Pancreas (tissue), 10 donors: Measurements from ENCODE around the gene SPTB. TPM values are rescaled to one million over a fixed set of nuclear protein-coding genes. Genes with fewer than 3 reads are reported as not detected.

Source experiments
- ATAC-seq, 4 donors: fragments of 200-7000 bp; cut with Tn5 transposase; one replicate each; pipeline versions ENCODE4 v1.8.0 to v1.9.1; 2020; ENCODE audit warnings: mild to moderate bottlenecking in 4 of 4, moderate library complexity in 4 of 4
- DNase-seq, 6 donors: peaks; one replicate each; pipeline ENCODE4 v3.0.0-alpha.2; 2020
- FAIRE-seq: peaks from 2 replicates; lab custom pipeline; 2012; peaks lifted over from hg19 to GRCh38; lab: Jason Lieb, UNC
- H3K27ac ChIP-seq, 4 donors: fragments of 200-600 bp; sonication (generic); 1 replicate in 3 of 4; 2 replicates in 1 of 4; pipeline versions ENCODE4 v1.5.0 to v1.8.0; 2020
- H3K27me3 ChIP-seq, 4 donors: fragments of 200-600 bp; one replicate each; pipeline ENCODE4 v1.8.0; 2021
- H3K36me3 ChIP-seq, 3 donors: fragments of 200-600 bp; sonication (generic) in 1 of 3; one replicate each; pipeline versions ENCODE4 v1.5.0 to v1.8.0; 2020 to 2021
- H3K4me1 ChIP-seq, 3 donors: fragments of 200-600 bp; one replicate each; pipeline ENCODE4 v1.8.0; 2021
- H3K4me3 ChIP-seq, 4 donors: fragments of 200-600 bp; sonication (generic) in 2 of 4; one replicate each; pipeline versions ENCODE4 v1.5.0 to v1.8.0; 2020 to 2021
- H3K9me3 ChIP-seq, 4 donors: fragments of 200-600 bp; one replicate each; pipeline ENCODE4 v1.8.0; 2021
- WGBS, 2 donors: extraction: QIAGEN DNeasy Blood & Tissue Kit; methylation state at CpG; one replicate each; pipeline ENCODE4 v1.1.7; 2013; 5-methylcytosine and 5-hydroxymethylcytosine counted together
- intact Hi-C, 3 donors: fragments of 100-400 bp; cut with DNase I; formaldehyde crosslinking; loops; one replicate each; pipeline versions ENCODE4 v1.11.1 to v1.14.2; 2022
- polyA plus RNA-seq, 2 donors: library from polyadenylated mRNA; stranded (reverse); fragments of 200-250 nt; gene quantifications; one replicate each; pipeline ENCODE4 v1.2.3, GENCODE V29; 2013
- total RNA-seq, 6 donors: library from RNA; stranded (reverse); fragmentation: NEBNext Ultra II Directional in 4 of 6; extraction: Animal tissue kit (Norgen Biotek cat#: 25700) in 4 of 6; gene quantifications; one replicate each; pipeline versions ENCODE4 v1.2.1 to v1.2.4, GENCODE V29; 2021 to 2023
- TF ChIP-seq, protein P1 (sequence below), 4 donors: fragments of 200-600 bp; sonication (generic) in 3 of 4; IDR thresholded peaks; one replicate each; pipeline versions ENCODE4 v1.5.0 to v1.8.0; 2021; ENCODE audit warnings: antibody characterized with exemption in 4 of 4
- donor health status: healthy with polysubstance abuse.
- donor health status: DM: no; HTN: no; CAD: no; lungs with moderate emphysema.
- donor health status: DM: no; HTN: no; CAD: no.
- donor health status: control.
- donor health status: control.
- donor health status: Bipolar disorder and iron deficiency.
- donor health status: DM: yes; HTN: yes; CAD: no.
- donor health status: DM: no; HTN: no; CAD: no.
- donor health status: DM: no; HTN: no; CAD: no.
- donor health status: DM: yes; HTN: yes; CAD: no.

The SPTB gene
- total and polyA plus RNA-seq, 8 donors = 0.73 to 6.5 (median 2.8) TPM

DNA sequence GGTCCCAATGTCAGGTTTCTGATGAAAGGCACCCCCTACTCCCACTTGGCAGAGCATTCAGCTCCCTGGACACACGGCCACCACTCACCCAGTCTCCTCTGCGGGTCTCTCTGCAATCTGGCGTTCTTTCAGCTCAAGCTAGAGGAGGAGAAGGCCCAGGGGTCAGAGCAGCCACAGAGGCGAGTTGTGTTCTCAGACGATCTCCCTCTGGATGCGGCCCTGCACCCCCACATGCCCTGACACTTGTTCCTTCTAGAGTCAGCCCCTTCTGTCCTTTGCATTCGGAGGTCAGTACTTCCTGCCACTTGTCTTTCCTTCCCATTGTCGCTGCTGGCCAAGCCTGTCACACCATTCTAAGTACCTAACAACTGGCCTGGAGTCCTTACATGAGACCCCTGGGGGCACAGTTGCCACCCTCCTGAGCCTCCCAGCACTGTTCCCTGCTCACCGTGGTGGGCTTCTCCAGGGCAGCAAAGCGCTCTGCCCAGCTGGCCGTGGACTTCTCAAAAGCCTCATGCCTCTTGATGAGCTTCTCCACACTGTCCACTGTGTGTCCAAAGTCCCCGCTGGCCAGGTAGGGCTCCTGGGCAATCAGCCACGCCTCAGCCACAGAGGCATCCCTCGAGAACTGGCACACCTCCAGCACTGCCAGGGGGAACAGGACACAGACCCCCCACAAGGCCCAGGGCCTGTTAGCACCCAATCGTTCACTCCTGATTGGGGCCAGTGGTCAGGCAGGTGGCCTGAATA, 112.3 kb downstream of the SPTB start:
- Histone ChIP-seq H3K9me3 (no peaks in the 10 kb centered on the region), H3K4me3 (no peak overlapping the region), H3K27me3 (no peaks in the 10 kb centered on the region), H3K27ac (no peak overlapping the region), H3K4me1 (peaks cover 2 to 15% (median 3%) of the 10 kb centered on the region in 3 donors), H3K36me3 (no peaks in the 10 kb centered on the region)
- TF ChIP-seq, protein P1, sequence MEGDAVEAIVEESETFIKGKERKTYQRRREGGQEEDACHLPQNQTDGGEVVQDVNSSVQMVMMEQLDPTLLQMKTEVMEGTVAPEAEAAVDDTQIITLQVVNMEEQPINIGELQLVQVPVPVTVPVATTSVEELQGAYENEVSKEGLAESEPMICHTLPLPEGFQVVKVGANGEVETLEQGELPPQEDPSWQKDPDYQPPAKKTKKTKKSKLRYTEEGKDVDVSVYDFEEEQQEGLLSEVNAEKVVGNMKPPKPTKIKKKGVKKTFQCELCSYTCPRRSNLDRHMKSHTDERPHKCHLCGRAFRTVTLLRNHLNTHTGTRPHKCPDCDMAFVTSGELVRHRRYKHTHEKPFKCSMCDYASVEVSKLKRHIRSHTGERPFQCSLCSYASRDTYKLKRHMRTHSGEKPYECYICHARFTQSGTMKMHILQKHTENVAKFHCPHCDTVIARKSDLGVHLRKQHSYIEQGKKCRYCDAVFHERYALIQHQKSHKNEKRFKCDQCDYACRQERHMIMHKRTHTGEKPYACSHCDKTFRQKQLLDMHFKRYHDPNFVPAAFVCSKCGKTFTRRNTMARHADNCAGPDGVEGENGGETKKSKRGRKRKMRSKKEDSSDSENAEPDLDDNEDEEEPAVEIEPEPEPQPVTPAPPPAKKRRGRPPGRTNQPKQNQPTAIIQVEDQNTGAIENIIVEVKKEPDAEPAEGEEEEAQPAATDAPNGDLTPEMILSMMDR (IDR thresholded peaks at IDR 0.05) = no peak
- WGBS, 2 donors = 70 to 72% methylated on average over 15 of the region's 15 CpGs
- ATAC-seq (no peak), FAIRE-seq (no peak), DNase-seq (no peak)
- intact Hi-C loops = loop anchor here in 2 of 3 donors (5.0 to 10.0 kb wide), 2 partner anchors 93 to 95 kb away; no protein-coding TSS in a partner anchor

DNA sequence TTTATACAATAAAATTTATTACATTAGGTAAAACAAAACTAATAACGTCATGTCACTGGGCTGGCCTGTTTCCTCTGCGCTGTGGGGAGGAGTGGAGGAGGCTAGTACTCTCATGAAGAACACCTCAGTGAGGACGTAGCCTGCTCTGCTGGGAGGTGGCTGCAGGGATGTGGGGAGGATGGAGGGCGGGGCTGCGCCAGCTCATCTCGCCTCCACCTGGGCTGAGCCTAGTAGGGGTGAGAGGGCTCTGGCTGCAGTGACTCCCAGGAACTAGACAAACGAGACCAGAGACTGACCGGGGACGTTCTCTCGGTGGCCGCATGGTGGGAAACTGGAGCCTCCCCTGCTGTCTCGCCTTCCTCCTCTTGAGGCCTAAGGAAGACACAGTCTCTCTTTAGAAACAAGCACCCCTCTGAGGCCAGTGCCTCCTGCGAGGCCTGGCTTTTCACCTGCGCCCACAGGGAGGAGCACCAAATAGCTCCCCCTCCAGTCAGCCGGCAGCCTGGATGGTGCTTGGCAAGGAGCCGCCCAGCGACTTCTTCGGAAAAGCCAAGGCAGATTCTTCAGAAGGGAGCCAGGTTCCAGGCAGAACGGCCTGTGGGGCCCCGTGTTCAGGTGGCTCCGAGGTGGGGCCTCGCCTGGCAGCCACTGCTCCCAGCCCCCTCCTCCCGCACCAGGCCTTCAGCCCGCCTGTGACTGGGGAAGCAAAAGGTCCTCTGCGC, 113.1 kb downstream of the SPTB start:
- H3K27me3 ChIP-seq = no peaks in the 10 kb centered on the region
- FAIRE-seq (no peak), DNase-seq (peak in 2 of 6 donors; percentile 54 to 56), ATAC-seq (no peak)
- H3K4me3 ChIP-seq = no peak overlapping the region
- no peaks in the 10 kb centered on the region for H3K9me3 ChIP-seq
- H3K27ac ChIP-seq = no peak overlapping the region
- intact Hi-C loops = loop anchor here in 2 of 3 donors (5.0 to 10.0 kb wide), 2 partner anchors 92 to 94 kb away; no protein-coding TSS in a partner anchor
- WGBS, 2 donors = 86 to 87% methylated on average over 25 of the region's 25 CpGs
- TF ChIP-seq, protein P1 (IDR thresholded peaks at IDR 0.05) = no peak
- H3K4me1 ChIP-seq = peaks cover 9 to 23% (median 11%) of the 10 kb centered on the region in 3 donors
- no peaks in the 10 kb centered on the region for H3K36me3 ChIP-seq

DNA sequence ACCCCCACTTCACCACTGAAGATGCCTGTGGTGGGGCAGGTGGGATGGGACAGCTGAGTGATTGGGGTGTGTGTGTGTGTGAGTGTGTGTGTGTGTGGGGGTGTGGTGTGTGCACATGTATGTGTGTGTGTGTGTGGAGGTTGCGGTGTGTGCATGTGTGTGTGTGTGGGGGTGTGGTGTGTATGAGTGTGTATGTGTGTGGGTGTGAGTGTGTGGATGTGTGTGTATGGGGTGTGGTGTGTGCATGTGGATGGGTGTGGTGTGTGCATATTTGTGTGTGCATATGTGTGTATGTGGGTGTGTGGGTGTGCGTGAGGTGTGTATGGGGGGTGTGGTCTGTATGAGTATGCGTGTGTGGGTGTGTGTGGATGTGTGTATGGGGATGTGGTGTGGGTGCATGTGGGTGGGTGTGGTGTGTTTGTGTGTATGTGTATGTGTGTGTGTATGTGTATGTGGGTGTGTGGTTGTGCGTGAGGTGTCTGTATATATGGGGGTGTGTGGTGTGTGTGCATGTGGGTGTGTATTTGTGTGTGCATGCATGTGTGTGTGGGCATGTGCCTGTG, 113.9 kb downstream of the SPTB start:
- intact Hi-C loops = loop anchor here in 2 of 3 donors (5.0 to 10.0 kb wide), 2 partner anchors 91 to 94 kb away; no protein-coding TSS in a partner anchor
- peaks cover 15 to 31% (median 16%) of the 10 kb centered on the region in 3 donors for H3K4me1 ChIP-seq
- DNase-seq (peak in 1 of 6 donors; percentile 35), ATAC-seq (no peak), FAIRE-seq (no peak)
- H3K27me3 ChIP-seq = no peaks in the 10 kb centered on the region
- TF ChIP-seq, protein P1 (IDR thresholded peaks at IDR 0.05) = no peak
- WGBS, 2 donors = 95% methylated on average over 4 of the region's 4 CpGs
- H3K4me3 ChIP-seq = no peak overlapping the region
- H3K27ac ChIP-seq = no peak overlapping the region
- no peaks in the 10 kb centered on the region for H3K36me3 ChIP-seq
- no peaks in the 10 kb centered on the region for H3K9me3 ChIP-seq

DNA sequence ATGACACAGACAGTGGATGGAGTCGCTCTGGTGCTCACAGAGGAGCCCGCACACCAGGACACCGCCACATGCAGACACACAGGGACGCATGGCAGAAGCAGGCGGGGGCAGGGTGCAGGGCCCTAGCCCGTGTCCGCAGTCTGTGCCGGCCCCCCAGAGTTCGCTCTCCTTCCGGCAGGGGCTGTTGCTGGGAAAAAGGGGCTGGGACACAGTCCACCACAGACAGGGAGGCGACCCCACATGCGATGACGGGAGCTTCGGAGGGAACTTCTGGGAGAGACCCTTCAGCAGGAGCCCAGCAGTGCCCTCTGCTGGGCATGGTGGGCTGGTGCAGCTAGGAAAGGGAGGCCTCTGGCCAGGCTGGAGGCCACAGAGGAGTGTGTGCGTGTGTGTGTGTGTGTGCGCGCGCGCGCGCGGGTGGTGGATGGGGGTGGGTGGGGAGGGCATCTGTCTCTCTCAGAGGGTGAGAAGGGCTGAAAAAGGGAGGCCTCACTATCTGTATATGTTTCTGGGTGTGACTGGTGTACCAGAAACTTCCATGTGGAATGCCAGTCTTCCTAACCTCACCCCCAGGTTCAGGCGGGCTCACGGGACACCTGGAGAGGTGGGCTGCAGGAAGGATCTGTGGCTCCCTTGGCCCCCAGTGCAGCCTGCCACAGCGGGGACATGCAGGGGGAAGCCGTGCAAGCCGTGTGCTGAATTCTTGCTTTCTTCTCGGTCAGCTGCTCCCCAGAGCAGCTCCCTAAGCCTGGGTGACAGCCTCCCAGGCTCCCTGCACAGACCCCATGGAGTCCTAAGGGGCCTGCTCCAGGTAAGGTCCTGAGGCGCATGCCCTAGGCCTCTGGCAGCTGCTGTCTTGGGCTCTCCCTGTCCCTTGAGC, 114.8 kb downstream of the SPTB start:
- ATAC-seq (peak; percentile 57 to 77 (median 76)), DNase-seq (peak in 5 of 6 donors; percentile 59 to 88 (median 78)), FAIRE-seq (no peak)
- Histone ChIP-seq H3K4me3 (peak overlapping the region in 2 of 4 donors; percentile 25 to 34), H3K27ac (no peak overlapping the region), H3K9me3 (no peaks in the 10 kb centered on the region), H3K27me3 (no peaks in the 10 kb centered on the region), H3K4me1 (peaks cover 15 to 40% (median 21%) of the 10 kb centered on the region in 3 donors), H3K36me3 (no peaks in the 10 kb centered on the region)
- intact Hi-C loops = loop anchor here (5.0 to 10.0 kb wide), 2 partner anchors 90 to 93 kb away; no protein-coding TSS in a partner anchor
- WGBS, 2 donors = 19 to 22% methylated on average over 28 to 29 of the region's 29 CpGs
- TF ChIP-seq, protein P1 (IDR thresholded peaks at IDR 0.05) = peak; percentile 74 to 92 (median 89)
